Cardiac muscle cell (in vitro differentiated cells and primary cell): ENCODE data around the gene BEST2. TPM values are rescaled to one million over a fixed set of nuclear protein-coding genes. Genes with fewer than 3 reads are reported as not detected.
A peak's percentile ranks its signal among the peaks of the same experiment; 100 is the strongest.

Source experiments
- DNase-seq, 2 donors: peaks; one replicate each; pipeline versions ENCODE4 v3.0.0 to v3.0.0-alpha.2; 2010 to 2017; ENCODE audit warnings: low read depth in 1 of 2, low spot score in 1 of 2
- H3K27ac ChIP-seq: fragments of 200-600 bp; sonication (generic); 2 replicates; pipeline ENCODE4 v1.5.1; 2016
- H3K27me3 ChIP-seq: fragments of 200-600 bp; sonication (generic); 2 replicates; pipeline ENCODE4 v1.6.0; 2016; ENCODE audit warnings: control low read depth
- H3K36me3 ChIP-seq: fragments of 200-600 bp; sonication (generic); 2 replicates; pipeline ENCODE4 v1.5.1; 2016; ENCODE audit warnings: control low read depth
- H3K4me1 ChIP-seq: fragments of 200-600 bp; sonication (generic); 2 replicates; pipeline ENCODE4 v1.8.1; 2017; ENCODE audit warnings: low read depth, mild to moderate bottlenecking, mixed run types
- H3K4me3 ChIP-seq: fragments of 200-600 bp; sonication (generic); 2 replicates; pipeline ENCODE4 v1.5.1; 2016; ENCODE audit warnings: mild to moderate bottlenecking
- H3K9me3 ChIP-seq: fragments of 200-600 bp; sonication (generic); 2 replicates; pipeline ENCODE4 v1.5.1; 2017; ENCODE audit warnings: low read depth, mild to moderate bottlenecking, control low read depth
- CTCF ChIP-seq: IDR thresholded peaks from 2 replicates; pipeline ENCODE4 v1.5.1; 2012; ENCODE audit warnings: low read depth, mild to moderate bottlenecking, low read length
- polyA plus RNA-seq: library from polyadenylated mRNA; unstranded; fragments of >200 nt; fragmentation: Nextera tagmentation; extraction: Ambion mirVana; gene quantifications from 2 replicates; pipeline ENCODE4 v1.2.1, GENCODE V29; 2016
- total RNA-seq: library from RNA; depleted of rRNA; stranded (reverse); fragments of >200 nt; gene quantifications from 2 replicates; pipeline ENCODE4 v1.2.3, GENCODE V29; 2016

BEST2 gene
- total and polyA plus RNA-seq, 2 experiments from 2014 or later: not detected

GRCh38 chr19:12787458-12787857 lies 35.9 kb downstream of the BEST2 start:
- no peak for TF ChIP-seq CTCF
- Histone ChIP-seq H3K27me3 (no peaks in the 10 kb centered on the region), H3K9me3 (no peaks in the 10 kb centered on the region), H3K36me3 (no peaks in the 10 kb centered on the region), H3K4me1 (peaks cover 38% of the 10 kb centered on the region), H3K4me3 (no peak overlapping the region), H3K27ac (no peak overlapping the region)
- no peak for DNase-seq

GRCh38 chr19:12788042-12788681 lies 36.6 kb downstream of the BEST2 start:
- TF ChIP-seq CTCF: no peak
- Histone ChIP-seq H3K27me3 (no peaks in the 10 kb centered on the region), H3K9me3 (no peaks in the 10 kb centered on the region), H3K4me1 (peaks cover 34% of the 10 kb centered on the region), H3K4me3 (no peak overlapping the region), H3K27ac (peak overlapping the region; percentile 83), H3K36me3 (no peaks in the 10 kb centered on the region)
- peak in 1 of 2 donors; percentile 25 for DNase-seq

GRCh38 chr19:12788682-12789097 lies 37.1 kb downstream of the BEST2 start:
- peak; percentile 73 to 78 for DNase-seq

GRCh38 chr19:12789098-12789903 lies 37.7 kb downstream of the BEST2 start:
- peaks cover 27% of the 10 kb centered on the region for H3K4me1 ChIP-seq
- H3K27me3 ChIP-seq: no peaks in the 10 kb centered on the region
- H3K9me3 ChIP-seq: no peaks in the 10 kb centered on the region
- peak overlapping the region; percentile 25 for H3K4me3 ChIP-seq
- peak overlapping the region; percentile 83 for H3K27ac ChIP-seq
- no peak for TF ChIP-seq CTCF
- DNase-seq: no peak
- H3K36me3 ChIP-seq: no peaks in the 10 kb centered on the region

More at GRCh38 chr19:12788682-12789097, 37.1 kb downstream of the BEST2 start:
- Histone ChIP-seq H3K4me3 (peak overlapping the region; percentile 25), H3K36me3 (no peaks in the 10 kb centered on the region), H3K9me3 (no peaks in the 10 kb centered on the region), H3K27me3 (no peaks in the 10 kb centered on the region), H3K27ac (peak overlapping the region; percentile 83), H3K4me1 (peaks cover 30% of the 10 kb centered on the region)
- no peak for TF ChIP-seq CTCF

GRCh38 chr19:12789904-12790619 lies 38.5 kb downstream of the BEST2 start:
- peak; percentile 97 to 99 for DNase-seq
- TF ChIP-seq CTCF: no peak
- Histone ChIP-seq H3K27ac (peak overlapping the region; percentile 83), H3K36me3 (no peaks in the 10 kb centered on the region), H3K4me1 (peaks cover 26% of the 10 kb centered on the region), H3K4me3 (peak overlapping the region; percentile 25), H3K9me3 (no peaks in the 10 kb centered on the region), H3K27me3 (no peaks in the 10 kb centered on the region)
